Sigmoid colon (tissue), 7 donors: ENCODE measurements around the gene CNST. TPM values are rescaled to one million over a fixed set of nuclear protein-coding genes. Genes with fewer than 3 reads are reported as not detected.
A peak's percentile ranks its signal among the peaks of the same experiment; 100 is the strongest.

Source experiments
- DNase-seq: peaks from one replicate; pipeline ENCODE4 v3.0.0-alpha.2; 2019
- H3K27ac ChIP-seq, 4 donors: fragments of 200-600 bp; sonication (generic); one replicate each; pipeline ENCODE4 v1.5.1; 2016 to 2019; ENCODE audit warnings: mild to moderate bottlenecking in 1 of 4
- H3K27me3 ChIP-seq, 3 donors: fragments of 200-600 bp; sonication (generic); one replicate each; pipeline ENCODE4 v1.5.1; 2019; ENCODE audit warnings: mild to moderate bottlenecking in 1 of 3
- H3K36me3 ChIP-seq, 4 donors: fragments of 200-600 bp; sonication (generic); one replicate each; pipeline ENCODE4 v1.5.1; 2016 to 2019
- H3K4me1 ChIP-seq, 4 donors: fragments of 200-600 bp; sonication (generic); one replicate each; pipeline ENCODE4 v1.5.1; 2017 to 2019
- H3K4me3 ChIP-seq, 4 donors: fragments of 200-600 bp; sonication (generic); one replicate each; pipeline ENCODE4 v1.5.1; 2017 to 2019; ENCODE audit warnings: mild to moderate bottlenecking in 2 of 4, moderate library complexity in 1 of 4
- H3K9me3 ChIP-seq, 4 donors: fragments of 200-600 bp in 3 of 4; sonication (generic) in 3 of 4; one replicate each; pipeline versions ENCODE4 v1.5.1 to v1.6.1; 2013 to 2019
- EP300 ChIP-seq, 4 donors: sonication (generic); formaldehyde crosslinking; IDR thresholded peaks; one replicate each; pipeline ENCODE4 v1.6.1; 2017; ENCODE audit warnings: antibody characterized with exemption in 4 of 4
- POLR2A ChIP-seq, 2 donors: fragments of 450-650 bp; IDR thresholded peaks; one replicate each; pipeline ENCODE4 v1.6.1; 2016; ENCODE audit warnings: antibody characterized with exemption in 2 of 2, mild to moderate bottlenecking in 2 of 2, moderate library complexity in 2 of 2
- POLR2AphosphoS5 ChIP-seq, 4 donors: sonication (generic); formaldehyde crosslinking; IDR thresholded peaks; one replicate each; pipeline ENCODE4 v1.6.1; 2017; ENCODE audit warnings: antibody characterized with exemption in 4 of 4
- WGBS, 2 donors: extraction: QIAGEN DNeasy Blood & Tissue Kit; methylation state at CpG; one replicate each; pipeline ENCODE4 v1.1.7; 2013; 5-methylcytosine and 5-hydroxymethylcytosine counted together
- intact Hi-C: fragments of 100-400 bp; cut with DNase I; formaldehyde crosslinking; loops from one replicate; pipeline ENCODE4 v1.15.1; 2023
- polyA plus RNA-seq, 3 donors: library from polyadenylated mRNA; stranded (reverse); fragments of 200-250 nt; gene quantifications; one replicate each; pipeline ENCODE4 v1.2.3, GENCODE V29; 2013
- total RNA-seq, 4 donors: library from RNA; depleted of rRNA; stranded (reverse); fragments of >200 nt; gene quantifications; one replicate each; pipeline ENCODE4 v1.1.0, GENCODE V29; 2016
- TF ChIP-seq, protein P1 (sequence below), 4 experiments: fragments of 450-650 bp in 3 of 4; fragments of 200-600 bp in 1 of 4; IDR thresholded peaks; one replicate each; pipeline ENCODE4 v1.5.1; 2016 to 2019; ENCODE audit warnings: antibody characterized with exemption in 4 of 4, mild to moderate bottlenecking in 3 of 4, moderate library complexity in 2 of 4
- donor health status: healthy with polysubstance abuse.
- donor health status: Bipolar disorder and iron deficiency.
- donor health status: healthy.

CNST gene
- total and polyA plus RNA-seq, 7 donors, result 9.0 to 39.2 (median 26.0) TPM

DNA sequence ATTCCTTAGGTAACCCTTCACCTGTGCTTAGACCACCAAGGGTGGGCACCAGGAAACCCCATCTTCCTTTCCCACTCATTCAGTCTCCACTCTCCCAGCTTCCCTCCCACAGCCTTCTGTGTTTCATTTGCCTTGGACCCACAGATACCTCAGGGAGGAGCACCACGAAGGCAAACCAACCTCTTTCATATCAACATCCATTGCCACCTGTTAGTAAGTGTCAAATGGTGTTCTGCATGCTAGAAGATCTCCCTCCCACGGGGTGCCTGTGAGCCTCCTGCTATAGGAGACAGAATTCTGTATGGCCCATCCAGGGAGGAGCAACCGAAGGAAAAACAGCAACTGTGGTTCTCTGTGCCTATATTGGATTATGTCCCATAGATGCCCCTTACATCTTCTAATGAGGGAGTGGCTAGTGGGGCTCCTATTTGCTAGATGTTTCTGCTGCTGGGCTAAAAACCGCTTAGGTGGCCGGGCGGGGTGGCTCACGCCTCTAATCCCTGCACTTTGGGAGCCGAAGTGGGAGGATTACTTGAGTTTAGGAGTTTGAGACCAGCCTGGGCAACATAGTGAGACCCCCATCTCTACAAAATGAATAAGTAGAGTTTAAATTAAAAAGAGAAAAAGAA, 132.3 kb downstream of the CNST start:
- intact Hi-C loops, result loop anchor here (1.0 to 10.0 kb wide), 4 partner anchors 51 to 1544 kb away; partner anchors contain the start of gene KIF26B
- no peaks in the 10 kb centered on the region for H3K27me3 ChIP-seq
- H3K36me3 ChIP-seq, result no peaks in the 10 kb centered on the region
- H3K9me3 ChIP-seq, result no peaks in the 10 kb centered on the region
- 59 to 79% methylated on average over 8 of the region's 8 CpGs for WGBS, 2 donors
- TF ChIP-seq EP300 (IDR thresholded peaks at IDR 0.05) (no peak), POLR2AphosphoS5 (IDR thresholded peaks at IDR 0.05) (no peak), POLR2A (IDR thresholded peaks at IDR 0.05) (no peak)
- TF ChIP-seq, protein P1, sequence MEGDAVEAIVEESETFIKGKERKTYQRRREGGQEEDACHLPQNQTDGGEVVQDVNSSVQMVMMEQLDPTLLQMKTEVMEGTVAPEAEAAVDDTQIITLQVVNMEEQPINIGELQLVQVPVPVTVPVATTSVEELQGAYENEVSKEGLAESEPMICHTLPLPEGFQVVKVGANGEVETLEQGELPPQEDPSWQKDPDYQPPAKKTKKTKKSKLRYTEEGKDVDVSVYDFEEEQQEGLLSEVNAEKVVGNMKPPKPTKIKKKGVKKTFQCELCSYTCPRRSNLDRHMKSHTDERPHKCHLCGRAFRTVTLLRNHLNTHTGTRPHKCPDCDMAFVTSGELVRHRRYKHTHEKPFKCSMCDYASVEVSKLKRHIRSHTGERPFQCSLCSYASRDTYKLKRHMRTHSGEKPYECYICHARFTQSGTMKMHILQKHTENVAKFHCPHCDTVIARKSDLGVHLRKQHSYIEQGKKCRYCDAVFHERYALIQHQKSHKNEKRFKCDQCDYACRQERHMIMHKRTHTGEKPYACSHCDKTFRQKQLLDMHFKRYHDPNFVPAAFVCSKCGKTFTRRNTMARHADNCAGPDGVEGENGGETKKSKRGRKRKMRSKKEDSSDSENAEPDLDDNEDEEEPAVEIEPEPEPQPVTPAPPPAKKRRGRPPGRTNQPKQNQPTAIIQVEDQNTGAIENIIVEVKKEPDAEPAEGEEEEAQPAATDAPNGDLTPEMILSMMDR (IDR thresholded peaks at IDR 0.05), result no peak
- H3K27ac ChIP-seq, result peak overlapping the region; percentile 6 to 74 (median 56)
- H3K4me1 ChIP-seq, result peaks cover 0 to 10% (median 2%) of the 10 kb centered on the region in 4 donors
- peak overlapping the region; percentile 17 to 37 (median 27) for H3K4me3 ChIP-seq
- DNase-seq, result no peak

DNA sequence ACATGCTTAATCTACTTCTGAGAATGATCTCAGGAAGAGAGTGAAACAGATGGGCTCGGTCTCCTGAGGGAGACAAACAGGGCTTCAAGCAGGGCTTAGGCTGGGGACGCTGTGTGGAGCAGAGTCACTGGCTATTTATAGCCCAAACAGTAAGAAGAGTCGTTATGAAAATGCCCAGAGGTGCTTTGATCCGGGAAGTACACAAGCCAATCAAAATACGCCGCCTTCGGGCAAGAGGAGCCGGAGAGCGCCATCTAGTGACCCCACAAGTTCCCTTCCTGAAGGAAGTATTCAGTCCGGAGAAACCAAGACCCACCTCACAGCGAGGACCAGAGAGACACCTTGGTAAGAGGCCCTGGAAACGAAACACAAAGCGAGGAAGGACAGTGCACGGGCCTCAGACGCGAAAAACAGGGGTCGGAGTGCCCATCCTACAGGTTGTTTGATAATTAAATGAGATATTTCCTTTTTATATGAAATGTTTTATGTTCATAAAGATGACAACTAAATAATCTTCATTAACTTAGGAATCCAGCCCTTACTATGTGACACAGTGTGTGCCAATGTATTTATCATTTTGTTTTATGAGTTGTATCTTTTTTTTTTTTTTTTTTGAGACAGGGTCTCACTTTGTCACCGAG, 133.0 kb downstream of the CNST start:
- TF ChIP-seq, protein P1 (IDR thresholded peaks at IDR 0.05), result peak; percentile 62 to 79 (median 69)
- TF ChIP-seq EP300 (IDR thresholded peaks at IDR 0.05) (no peak), POLR2AphosphoS5 (IDR thresholded peaks at IDR 0.05) (peak in 3 of 4 donors; percentile 34 to 41 (median 36)), POLR2A (IDR thresholded peaks at IDR 0.05) (no peak)
- H3K4me1 ChIP-seq, result peaks cover 0 to 10% (median 2%) of the 10 kb centered on the region in 4 donors
- intact Hi-C loops, result loop anchor here (1.0 to 10.0 kb wide), 4 partner anchors 52 to 1544 kb away; partner anchors contain the start of gene KIF26B
- H3K36me3 ChIP-seq, result no peaks in the 10 kb centered on the region
- WGBS, 2 donors, result 6 to 9% methylated on average over 18 of the region's 18 CpGs
- peak; percentile 95 for DNase-seq
- H3K4me3 ChIP-seq, result peak overlapping the region; percentile 17 to 37 (median 27)
- H3K27ac ChIP-seq, result peak overlapping the region; percentile 6 to 74 (median 56)
- no peaks in the 10 kb centered on the region for H3K27me3 ChIP-seq
- no peaks in the 10 kb centered on the region for H3K9me3 ChIP-seq

DNA sequence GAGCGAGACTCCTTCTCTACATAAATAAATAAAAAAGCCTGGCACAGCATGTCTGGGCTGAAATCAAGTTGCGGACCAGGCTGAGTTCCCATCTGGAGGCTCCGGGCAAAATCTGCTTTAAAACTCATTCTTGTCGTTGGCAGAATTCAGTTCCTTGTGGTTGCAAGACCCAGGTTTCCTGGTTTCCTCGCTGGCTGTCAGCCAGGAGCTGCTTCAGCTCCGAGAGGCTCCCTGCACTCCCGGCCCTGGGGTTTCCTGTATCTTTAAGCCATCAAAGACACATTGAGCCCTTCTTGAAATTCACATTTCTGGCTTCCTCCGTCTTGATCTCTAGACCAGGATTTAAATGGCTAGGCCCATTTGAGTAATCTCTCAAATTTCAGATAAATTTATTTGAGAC, 137.3 kb downstream of the CNST start:
- Histone ChIP-seq H3K27ac (no peak overlapping the region), H3K36me3 (no peaks in the 10 kb centered on the region), H3K27me3 (no peaks in the 10 kb centered on the region), H3K4me3 (no peak overlapping the region), H3K4me1 (peaks cover 0 to 8% (median 2%) of the 10 kb centered on the region in 4 donors), H3K9me3 (no peaks in the 10 kb centered on the region)
- DNase-seq, result no peak
- WGBS, 2 donors, result 18 to 25% methylated on average over 8 of the region's 8 CpGs
- no peak for TF ChIP-seq POLR2A (IDR thresholded peaks at IDR 0.05)
- TF ChIP-seq, protein P1 (IDR thresholded peaks at IDR 0.05), result no peak
- no peak for TF ChIP-seq POLR2AphosphoS5 (IDR thresholded peaks at IDR 0.05)
- TF ChIP-seq EP300 (IDR thresholded peaks at IDR 0.05), result no peak
- intact Hi-C loops, result no loop called here

DNA sequence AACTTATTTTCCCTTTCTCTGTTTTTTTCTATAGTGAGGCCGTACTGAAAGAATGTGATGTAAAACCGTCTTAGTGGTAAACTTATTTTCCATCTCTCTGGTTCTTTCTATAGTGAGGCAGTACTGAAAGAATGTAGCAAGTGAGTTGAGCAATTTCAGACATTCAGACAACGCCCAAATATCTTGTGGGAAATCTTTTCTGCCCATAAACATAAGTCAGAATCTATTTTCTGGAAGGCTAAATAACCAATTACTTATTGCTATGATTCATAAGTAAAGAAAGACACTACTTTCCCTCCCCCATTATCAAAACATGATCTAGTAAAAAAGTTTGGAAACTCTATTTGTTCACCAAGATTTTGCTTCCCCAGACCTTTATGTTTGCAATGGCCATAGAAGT, 139.1 kb downstream of the CNST start:
- H3K27me3 ChIP-seq, result no peaks in the 10 kb centered on the region
- H3K27ac ChIP-seq, result no peak overlapping the region
- 70 to 78% methylated on average over 3 of the region's 3 CpGs for WGBS, 2 donors
- H3K4me3 ChIP-seq, result no peak overlapping the region
- intact Hi-C loops, result no loop called here
- TF ChIP-seq POLR2A (IDR thresholded peaks at IDR 0.05) (no peak), POLR2AphosphoS5 (IDR thresholded peaks at IDR 0.05) (no peak), EP300 (IDR thresholded peaks at IDR 0.05) (no peak)
- TF ChIP-seq, protein P1 (IDR thresholded peaks at IDR 0.05), result no peak
- H3K36me3 ChIP-seq, result no peaks in the 10 kb centered on the region
- H3K4me1 ChIP-seq, result no peaks in the 10 kb centered on the region
- DNase-seq, result no peak
- no peaks in the 10 kb centered on the region for H3K9me3 ChIP-seq
